OCI-LY7 (cell line): ENCODE data around the gene CEACAM3. TPM values are rescaled to one million over a fixed set of nuclear protein-coding genes. Genes with fewer than 3 reads are reported as not detected.
A peak's percentile ranks its signal among the peaks of the same experiment; 100 is the strongest.

Experiments used
- BruUV-seq: library from RNA; stranded (reverse); fragments of 400-500 nt; replicated peaks from 2 replicates; lab custom pipeline; 2021; lab: Mats Ljungman, UMichigan
- CTCF ChIA-PET: fragments of 300-600 bp; sonication (Branson Sonifier 250); formaldehyde crosslinking; loops from one replicate; lab custom pipeline; 2022; ENCODE audit warnings: antibody characterized with exemption; ENCODE audit not compliant: unreplicated experiment; lab: Charles Lee
- POLR2A ChIA-PET: fragments of 300-600 bp; sonication (Branson Sonifier 250); formaldehyde crosslinking; loops from one replicate; lab custom pipeline; 2022; ENCODE audit warnings: antibody characterized with exemption; lab: Charles Lee
- DNase-seq: peaks from one replicate; pipeline ENCODE4 v3.0.0-alpha.2; 2015; ENCODE audit warnings: low spot score
- H2AFZ ChIP-seq: fragments of 200-600 bp; sonication (generic), shearing (Covaris generic); 2 replicates; pipeline ENCODE4 v1.6.1; 2014; ENCODE audit warnings: mild to moderate bottlenecking, antibody characterized with exemption, low read length, moderate library complexity
- H3K27ac ChIP-seq: fragments of 200-600 bp; sonication (generic); 2 replicates; pipeline ENCODE4 v1.5.1; 2014; ENCODE audit warnings: mixed run types, low read depth, mild to moderate bottlenecking, moderate library complexity, low read length, inconsistent platforms; ENCODE audit not compliant: poor library complexity, severe bottlenecking
- H3K36me3 ChIP-seq: fragments of 200-600 bp; sonication (generic); 2 replicates; pipeline ENCODE4 v1.6.1; 2014; ENCODE audit warnings: mild to moderate bottlenecking, antibody characterized with exemption, low read length, moderate library complexity, mixed read lengths; ENCODE audit not compliant: insufficient read depth
- H3K4me1 ChIP-seq: fragments of 200-600 bp; sonication (generic); 2 replicates; pipeline ENCODE4 v1.5.1; 2014; ENCODE audit warnings: mild to moderate bottlenecking, low read length; ENCODE audit not compliant: insufficient read depth, poor library complexity, severe bottlenecking
- H3K4me2 ChIP-seq: fragments of 200-600 bp; sonication (generic); 2 replicates; pipeline ENCODE4 v1.6.1; 2014; ENCODE audit warnings: mild to moderate bottlenecking, low read length
- H3K4me3 ChIP-seq: fragments of 200-600 bp; sonication (generic); 2 replicates; pipeline ENCODE4 v1.5.1; 2014; ENCODE audit warnings: mild to moderate bottlenecking, low read depth, low read length; ENCODE audit not compliant: poor library complexity, severe bottlenecking
- H3K79me2 ChIP-seq: fragments of 200-600 bp; sonication (generic); 2 replicates; pipeline ENCODE4 v1.6.1; 2016; ENCODE audit warnings: low read depth, mild to moderate bottlenecking, low read length, moderate library complexity, mixed read lengths; ENCODE audit not compliant: insufficient read depth
- H3K9me2 ChIP-seq: fragments of 200-600 bp; sonication (generic); 2 replicates; pipeline ENCODE4 v1.6.1; 2016; ENCODE audit warnings: mild to moderate bottlenecking, low read length, mixed read lengths; ENCODE audit not compliant: insufficient read depth
- H3K9me3 ChIP-seq: fragments of 200-600 bp; sonication (generic); 2 replicates; pipeline ENCODE4 v1.6.1; 2014; ENCODE audit warnings: mild to moderate bottlenecking, mixed run types, low read length, mixed read lengths
- H4K20me1 ChIP-seq: fragments of 200-600 bp; sonication (generic); 2 replicates; pipeline ENCODE4 v1.6.1; 2014; ENCODE audit warnings: mild to moderate bottlenecking, antibody characterized with exemption, low read length, moderate library complexity, mixed read lengths; ENCODE audit not compliant: insufficient read depth
- EZH2phosphoT487 ChIP-seq: fragments of 200-600 bp; sonication (generic); IDR thresholded peaks from 2 replicates; pipeline ENCODE4 v1.6.1; 2018; ENCODE audit warnings: low read depth, borderline replicate concordance, mild to moderate bottlenecking, mixed run types, antibody characterized with exemption, low read length, moderate library complexity, mixed read lengths
- intact Hi-C: fragments of 100-400 bp; cut with micrococcal nuclease; formaldehyde crosslinking; loops from one replicate; pipeline ENCODE4 v1.10.0; 2022; ENCODE audit not compliant: unreplicated experiment
- total RNA-seq, 2 experiments: library from RNA; depleted of rRNA in 1 of 2; stranded (reverse); fragments of >200 nt in 1 of 2; shearing (Covaris generic) in 1 of 2; gene quantifications; 2 replicates each; pipeline ENCODE4 v1.2.3, GENCODE V29; 2014 to 2022
- TF ChIP-seq, protein P1 (sequence below): fragments of 200-600 bp; sonication (generic); conservative IDR thresholded peaks from 2 replicates; pipeline ENCODE4 v1.5.1; 2014; ENCODE audit warnings: mild to moderate bottlenecking, antibody characterized with exemption, low read length, moderate library complexity, mixed read lengths

The CEACAM3 gene
- total RNA-seq, 2 experiments from 2014 or later: not detected

DNA sequence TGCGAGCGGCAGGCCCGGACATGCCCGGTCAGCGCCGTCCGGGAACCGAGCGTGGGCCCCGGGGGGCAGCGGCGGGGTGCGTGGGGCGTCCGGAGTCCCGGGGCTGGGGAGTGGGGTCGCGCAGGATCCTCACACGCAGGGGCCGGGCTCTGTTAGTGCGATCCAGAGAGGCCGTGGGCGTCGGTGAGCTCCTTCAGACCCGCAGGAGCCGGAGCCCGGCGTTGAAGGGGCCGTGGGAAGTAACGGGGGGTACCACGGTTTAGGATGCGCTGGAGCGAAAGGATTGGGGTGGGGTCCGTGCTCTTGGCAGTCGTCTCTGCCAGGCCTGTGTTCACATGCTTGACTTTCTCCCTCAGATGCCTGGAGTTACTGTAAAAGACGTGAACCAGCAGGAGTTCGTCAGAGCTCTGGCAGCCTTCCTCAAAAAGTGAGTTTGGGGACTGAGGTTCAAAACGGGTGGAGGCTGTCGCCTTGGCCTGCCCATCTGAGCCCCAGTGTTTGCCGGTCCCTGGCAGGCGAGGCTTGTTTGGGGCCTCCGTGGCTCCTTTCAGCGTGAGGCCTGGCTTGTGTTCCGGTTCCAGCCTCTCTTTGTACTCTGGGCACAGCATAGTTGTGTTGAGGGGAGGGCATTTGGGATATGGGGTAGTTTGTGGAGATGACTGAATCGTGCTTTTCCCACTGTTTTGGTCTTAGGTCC lies 64.2 kb downstream of the CEACAM3 start:
- peaks cover 53% of the 10 kb centered on the region for H3K36me3 ChIP-seq
- H2AFZ ChIP-seq: no peak overlapping the region
- peaks cover 68% of the 10 kb centered on the region for H3K4me1 ChIP-seq
- no peaks in the 10 kb centered on the region for H3K9me2 ChIP-seq
- H3K9me3 ChIP-seq: no peaks in the 10 kb centered on the region
- H3K4me2 ChIP-seq: peak overlapping the region; percentile 98
- CTCF ChIA-PET: interaction anchor here (0.6 kb wide), 1 partner anchor 163 kb away, joined by 3 read pairs; no protein-coding TSS in a partner anchor
- intact Hi-C loops: loop anchor here (10.0 kb wide), 1 partner anchor 424 kb away; no protein-coding TSS in a partner anchor
- BruUV-seq: no TSS peak
- H3K27ac ChIP-seq: peak overlapping the region; percentile 85
- POLR2A ChIA-PET: interaction anchor here (0.8 to 2.6 kb wide), 4 partner anchors 13 to 85 kb away, joined by 3 to 12 read pairs (median 4); no protein-coding TSS in a partner anchor
- no peak for TF ChIP-seq EZH2phosphoT487
- TF ChIP-seq, protein P1, sequence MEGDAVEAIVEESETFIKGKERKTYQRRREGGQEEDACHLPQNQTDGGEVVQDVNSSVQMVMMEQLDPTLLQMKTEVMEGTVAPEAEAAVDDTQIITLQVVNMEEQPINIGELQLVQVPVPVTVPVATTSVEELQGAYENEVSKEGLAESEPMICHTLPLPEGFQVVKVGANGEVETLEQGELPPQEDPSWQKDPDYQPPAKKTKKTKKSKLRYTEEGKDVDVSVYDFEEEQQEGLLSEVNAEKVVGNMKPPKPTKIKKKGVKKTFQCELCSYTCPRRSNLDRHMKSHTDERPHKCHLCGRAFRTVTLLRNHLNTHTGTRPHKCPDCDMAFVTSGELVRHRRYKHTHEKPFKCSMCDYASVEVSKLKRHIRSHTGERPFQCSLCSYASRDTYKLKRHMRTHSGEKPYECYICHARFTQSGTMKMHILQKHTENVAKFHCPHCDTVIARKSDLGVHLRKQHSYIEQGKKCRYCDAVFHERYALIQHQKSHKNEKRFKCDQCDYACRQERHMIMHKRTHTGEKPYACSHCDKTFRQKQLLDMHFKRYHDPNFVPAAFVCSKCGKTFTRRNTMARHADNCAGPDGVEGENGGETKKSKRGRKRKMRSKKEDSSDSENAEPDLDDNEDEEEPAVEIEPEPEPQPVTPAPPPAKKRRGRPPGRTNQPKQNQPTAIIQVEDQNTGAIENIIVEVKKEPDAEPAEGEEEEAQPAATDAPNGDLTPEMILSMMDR: no peak
- H3K79me2 ChIP-seq: peaks cover 55% of the 10 kb centered on the region
- peak; percentile 46 for DNase-seq
- H4K20me1 ChIP-seq: peaks cover 44% of the 10 kb centered on the region
- peak overlapping the region; percentile 96 for H3K4me3 ChIP-seq

Other genes starting within 250 kb of the CEACAM3 start
- 25.9 and 40.8 TPM in 2 replicates for gene CEACAM21, start 220.4 kb upstream of the CEACAM3 start, total RNA-seq (2014; rRNA removed; shearing (Covaris generic))
- gene CEACAM21, start 220.4 kb upstream of the CEACAM3 start, total RNA-seq (2022): 52.5 and 56.0 TPM in 2 replicates
- gene CEACAM4, start 169.5 kb upstream of the CEACAM3 start, total RNA-seq (2014; rRNA removed; shearing (Covaris generic)): not detected in 2 replicates
- gene CEACAM4, start 169.5 kb upstream of the CEACAM3 start, total RNA-seq (2022): not detected in 2 replicates
- not detected in 2 replicates for gene CEACAM7, start 108.3 kb upstream of the CEACAM3 start, total RNA-seq (2014; rRNA removed; shearing (Covaris generic))
- gene CEACAM7, start 108.3 kb upstream of the CEACAM3 start, total RNA-seq (2022): not detected in 2 replicates
- gene CEACAM5, start 88.0 kb upstream of the CEACAM3 start, total RNA-seq (2014; rRNA removed; shearing (Covaris generic)): not detected in 2 replicates
- gene CEACAM5, start 88.0 kb upstream of the CEACAM3 start, total RNA-seq (2022): not detected in 2 replicates
- gene CEACAM6, start 41.1 kb upstream of the CEACAM3 start, total RNA-seq (2014; rRNA removed; shearing (Covaris generic)): not detected in 2 replicates
- gene CEACAM6, start 41.1 kb upstream of the CEACAM3 start, total RNA-seq (2022): not detected in 2 replicates
- gene LYPD4, start 48.1 kb downstream of the CEACAM3 start, total RNA-seq (2014; rRNA removed; shearing (Covaris generic)): not detected in 2 replicates
- gene LYPD4, start 48.1 kb downstream of the CEACAM3 start, total RNA-seq (2022): not detected in 2 replicates
- not detected in 2 replicates for gene DMRTC2, start 48.5 kb downstream of the CEACAM3 start, total RNA-seq (2014; rRNA removed; shearing (Covaris generic))
- not detected in 2 replicates for gene DMRTC2, start 48.5 kb downstream of the CEACAM3 start, total RNA-seq (2022)
- 4,018 and 4,414 TPM in 2 replicates for gene RPS19, start 63.7 kb downstream of the CEACAM3 start, total RNA-seq (2014; rRNA removed; shearing (Covaris generic))
- gene RPS19, start 63.7 kb downstream of the CEACAM3 start, total RNA-seq (2022): 3,803 and 3,902 TPM in 2 replicates
- 848 and 1,195 TPM in 2 replicates for gene CD79A, start 80.7 kb downstream of the CEACAM3 start, total RNA-seq (2014; rRNA removed; shearing (Covaris generic))
- 896 and 1,094 TPM in 2 replicates for gene CD79A, start 80.7 kb downstream of the CEACAM3 start, total RNA-seq (2022)
- gene ARHGEF1, start 86.6 kb downstream of the CEACAM3 start, total RNA-seq (2014; rRNA removed; shearing (Covaris generic)): 74.9 and 96.9 TPM in 2 replicates
- 297 and 318 TPM in 2 replicates for gene ARHGEF1, start 86.6 kb downstream of the CEACAM3 start, total RNA-seq (2022)
- 1.6 and 1.9 TPM in 2 replicates for gene ERFL, start 131.9 kb downstream of the CEACAM3 start, total RNA-seq (2014; rRNA removed; shearing (Covaris generic))
- gene ERFL, start 131.9 kb downstream of the CEACAM3 start, total RNA-seq (2022): 5.9 and 6.8 TPM in 2 replicates
- 161 and 171 TPM in 2 replicates for gene RABAC1, start 162.7 kb downstream of the CEACAM3 start, total RNA-seq (2014; rRNA removed; shearing (Covaris generic))
- gene RABAC1, start 162.7 kb downstream of the CEACAM3 start, total RNA-seq (2022): 167 and 191 TPM in 2 replicates
- gene ATP1A3, start 197.6 kb downstream of the CEACAM3 start, total RNA-seq (2014; rRNA removed; shearing (Covaris generic)): 3.1 and 9.3 TPM in 2 replicates
- 33.0 and 33.3 TPM in 2 replicates for gene ATP1A3, start 197.6 kb downstream of the CEACAM3 start, total RNA-seq (2022)